Stimulated activated CD4-positive, alpha-beta T cell treated with anti-CD3 and anti-CD28 coated beads, TNF-alpha, amount 100 ng/mL, for 4 hours (primary cell): Measurements from ENCODE around the gene ANO9.
"Not testable (repeated sequence)": the region's sequence is repeated elsewhere in the genome, so short reads cannot be mapped to it uniquely, and the experiment has no call there.

ENCODE experiments used
- DNase-seq, 3 experiments: peaks; one replicate each; pipeline ENCODE4 v3.0.0-alpha.2; 2020; ENCODE audit warnings: low read depth in 3 of 3

ANO9 gene

GRCh38 chr11:472272-472671, 30.5 kb upstream of the ANO9 start:
- DNase-seq = no peak

GRCh38 chr11:471468-472145, 29.8 kb upstream of the ANO9 start:
- DNase-seq = no peak

- no peak for DNase-seq
Observed at GRCh38 chr11:469684-470560, 28.1 kb upstream of the ANO9 start.

- DNase-seq = not testable (repeated sequence)
Observed at GRCh38 chr11:469026-469683, 27.3 kb upstream of the ANO9 start.

GRCh38 chr11:468493-468892, 26.7 kb upstream of the ANO9 start:
- no peak for DNase-seq

- DNase-seq = no peak
Observed at GRCh38 chr11:468036-468435, 26.2 kb upstream of the ANO9 start.

- DNase-seq = no peak
Observed at GRCh38 chr11:465896-466530, 24.2 kb upstream of the ANO9 start.

GRCh38 chr11:464316-464715, 22.5 kb upstream of the ANO9 start:
- no peak for DNase-seq

GRCh38 chr11:462107-462890, 20.5 kb upstream of the ANO9 start:
- DNase-seq = no peak

- DNase-seq = no peak
Observed at GRCh38 chr11:461626-462025, 19.8 kb upstream of the ANO9 start.

GRCh38 chr11:460331-461199, 18.8 kb upstream of the ANO9 start:
- DNase-seq = no peak

GRCh38 chr11:459511-460220, 17.9 kb upstream of the ANO9 start:
- DNase-seq = no peak

GRCh38 chr11:457111-457760, 15.4 kb upstream of the ANO9 start:
- DNase-seq = no peak

- no peak for DNase-seq
Observed at GRCh38 chr11:456533-456932, 14.7 kb upstream of the ANO9 start.

GRCh38 chr11:455566-456147, 13.8 kb upstream of the ANO9 start:
- no peak for DNase-seq

- DNase-seq = no peak
Observed at GRCh38 chr11:454801-455565, 13.2 kb upstream of the ANO9 start.

GRCh38 chr11:454043-454442, 12.2 kb upstream of the ANO9 start:
- DNase-seq = no peak

GRCh38 chr11:453564-453963, 11.8 kb upstream of the ANO9 start:
- no peak for DNase-seq
